Measurements from ENCODE around the gene TGFB3.

DNA sequence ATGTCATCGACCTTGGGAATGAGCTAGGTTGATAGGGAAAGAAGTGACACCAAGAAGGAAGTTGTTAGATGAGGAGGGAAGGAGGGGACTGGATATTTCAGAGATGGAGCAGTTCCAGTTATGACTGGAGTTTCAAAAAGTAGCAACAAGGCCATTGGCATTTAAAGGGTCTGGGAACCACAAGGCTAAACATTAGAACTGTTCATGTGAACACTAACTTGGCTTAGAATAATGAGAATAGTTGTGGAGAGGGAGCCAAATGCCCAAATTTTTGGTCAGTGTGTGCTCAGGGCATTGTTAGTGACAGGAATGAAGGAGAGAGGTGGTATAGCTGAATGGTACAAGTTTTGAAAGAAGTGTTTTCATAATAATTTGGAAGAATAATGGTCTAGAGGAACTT is 20.6 kb upstream of the TGFB3 start:
- TF ChIP-seq, protein P1, sequence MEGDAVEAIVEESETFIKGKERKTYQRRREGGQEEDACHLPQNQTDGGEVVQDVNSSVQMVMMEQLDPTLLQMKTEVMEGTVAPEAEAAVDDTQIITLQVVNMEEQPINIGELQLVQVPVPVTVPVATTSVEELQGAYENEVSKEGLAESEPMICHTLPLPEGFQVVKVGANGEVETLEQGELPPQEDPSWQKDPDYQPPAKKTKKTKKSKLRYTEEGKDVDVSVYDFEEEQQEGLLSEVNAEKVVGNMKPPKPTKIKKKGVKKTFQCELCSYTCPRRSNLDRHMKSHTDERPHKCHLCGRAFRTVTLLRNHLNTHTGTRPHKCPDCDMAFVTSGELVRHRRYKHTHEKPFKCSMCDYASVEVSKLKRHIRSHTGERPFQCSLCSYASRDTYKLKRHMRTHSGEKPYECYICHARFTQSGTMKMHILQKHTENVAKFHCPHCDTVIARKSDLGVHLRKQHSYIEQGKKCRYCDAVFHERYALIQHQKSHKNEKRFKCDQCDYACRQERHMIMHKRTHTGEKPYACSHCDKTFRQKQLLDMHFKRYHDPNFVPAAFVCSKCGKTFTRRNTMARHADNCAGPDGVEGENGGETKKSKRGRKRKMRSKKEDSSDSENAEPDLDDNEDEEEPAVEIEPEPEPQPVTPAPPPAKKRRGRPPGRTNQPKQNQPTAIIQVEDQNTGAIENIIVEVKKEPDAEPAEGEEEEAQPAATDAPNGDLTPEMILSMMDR (conservative IDR thresholded peaks at IDR 0.05; ENCODE audit: low read depth, low read length) = no peak
- no peak for TF ChIP-seq EZH2 (IDR thresholded peaks at IDR 0.05; ENCODE audit: borderline replicate concordance, low read depth, low read length, poor library complexity, severe bottlenecking)
